ENCODE measurements around the gene IGF2BP2.

DNA sequence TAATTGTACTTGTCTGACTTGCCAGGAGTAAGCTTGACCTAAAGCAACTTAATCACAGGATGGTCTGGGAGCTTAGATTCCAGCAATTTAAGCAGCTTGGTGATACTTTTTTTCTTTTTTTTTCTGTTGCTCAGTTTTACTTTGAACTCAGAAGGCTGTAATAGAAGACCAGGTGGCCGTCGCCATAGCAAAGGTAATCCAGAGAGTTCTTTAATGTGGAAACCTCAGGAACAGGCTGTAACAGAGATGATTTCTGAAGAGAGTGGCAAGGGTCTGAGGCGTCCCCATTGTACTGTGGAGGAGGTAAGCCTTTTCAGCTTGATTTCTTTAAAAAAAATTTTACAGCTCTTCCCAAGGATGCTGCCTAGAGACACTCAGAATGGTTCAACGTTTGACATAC lies 218.6 kb downstream of the IGF2BP2 start:
- TF ChIP-seq, protein P1, sequence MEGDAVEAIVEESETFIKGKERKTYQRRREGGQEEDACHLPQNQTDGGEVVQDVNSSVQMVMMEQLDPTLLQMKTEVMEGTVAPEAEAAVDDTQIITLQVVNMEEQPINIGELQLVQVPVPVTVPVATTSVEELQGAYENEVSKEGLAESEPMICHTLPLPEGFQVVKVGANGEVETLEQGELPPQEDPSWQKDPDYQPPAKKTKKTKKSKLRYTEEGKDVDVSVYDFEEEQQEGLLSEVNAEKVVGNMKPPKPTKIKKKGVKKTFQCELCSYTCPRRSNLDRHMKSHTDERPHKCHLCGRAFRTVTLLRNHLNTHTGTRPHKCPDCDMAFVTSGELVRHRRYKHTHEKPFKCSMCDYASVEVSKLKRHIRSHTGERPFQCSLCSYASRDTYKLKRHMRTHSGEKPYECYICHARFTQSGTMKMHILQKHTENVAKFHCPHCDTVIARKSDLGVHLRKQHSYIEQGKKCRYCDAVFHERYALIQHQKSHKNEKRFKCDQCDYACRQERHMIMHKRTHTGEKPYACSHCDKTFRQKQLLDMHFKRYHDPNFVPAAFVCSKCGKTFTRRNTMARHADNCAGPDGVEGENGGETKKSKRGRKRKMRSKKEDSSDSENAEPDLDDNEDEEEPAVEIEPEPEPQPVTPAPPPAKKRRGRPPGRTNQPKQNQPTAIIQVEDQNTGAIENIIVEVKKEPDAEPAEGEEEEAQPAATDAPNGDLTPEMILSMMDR (IDR thresholded peaks at IDR 0.05), result no peak
- no peak for TF ChIP-seq POLR2A (IDR thresholded peaks at IDR 0.05)
